ENCODE measurements around the gene MAML3. TPM values are rescaled to one million over a fixed set of nuclear protein-coding genes. Genes with fewer than 3 reads are reported as not detected.

The MAML3 gene
- total and polyA plus RNA-seq, 7 experiments from 2014 or later, result 0.53 to 9.4 (median 3.3) TPM

GRCh38 chr4:139918591-139918990, 235.4 kb downstream of the MAML3 start:
- Histone ChIP-seq H3K27me3 (ENCODE audit: control insufficient read depth in 2 of 2, insufficient read depth in 2 of 2, low read length in 2 of 2) (no peaks in the 10 kb centered on the region), H3K4me3 (ENCODE audit: low read length) (no peak overlapping the region), H3K36me3 (ENCODE audit: control insufficient read depth in 2 of 3, insufficient read depth in 3 of 3, low read length in 3 of 3) (no peaks in the 10 kb centered on the region), H3K4me1 (ENCODE audit: control insufficient read depth in 2 of 2, insufficient read depth in 2 of 2, low read length in 2 of 2) (no peaks in the 10 kb centered on the region), H3K27ac (ENCODE audit: low read depth, low read length) (no peak overlapping the region), H3K9me3 (ENCODE audit: control insufficient read depth in 2 of 3, low read length in 3 of 3) (no peaks in the 10 kb centered on the region)
- ATAC-seq (no peak), DNase-seq (no peak)
- Mint-ChIP-seq H3K27ac (peak overlapping the region in 1 of 9 donors; percentile 9), H3K9me3 (no peaks in the 10 kb centered on the region), H3K36me3 (no peaks in the 10 kb centered on the region), H3K4me3 (no peak overlapping the region), H3K4me1 (peaks cover 0 to 5% (median 0%) of the 10 kb centered on the region in 7 donors), H3K27me3 (peaks cover 0 to 34% (median 0%) of the 10 kb centered on the region in 5 donors)
- CTCF ChIA-PET, result no interaction called here
- POLR2A ChIA-PET, result no interaction called here
- intact Hi-C loops (cut with micrococcal nuclease), result no loop called here

- H3K9me3 ChIP-seq (ENCODE audit: control insufficient read depth in 2 of 3, low read length in 3 of 3), result no peaks in the 10 kb centered on the region
- ATAC-seq, result no peak
- no peak for DNase-seq
- H3K36me3 ChIP-seq (ENCODE audit: control insufficient read depth in 2 of 3, insufficient read depth in 3 of 3, low read length in 3 of 3), result no peaks in the 10 kb centered on the region
- intact Hi-C loops (cut with micrococcal nuclease), result no loop called here
- no peaks in the 10 kb centered on the region for H3K27me3 ChIP-seq (ENCODE audit: control insufficient read depth in 2 of 2, insufficient read depth in 2 of 2, low read length in 2 of 2)
- Mint-ChIP-seq H3K4me3 (no peak overlapping the region), H3K36me3 (no peaks in the 10 kb centered on the region), H3K9me3 (no peaks in the 10 kb centered on the region), H3K27me3 (peaks cover 0 to 38% (median 0%) of the 10 kb centered on the region in 5 donors), H3K4me1 (peaks cover 0 to 5% (median 0%) of the 10 kb centered on the region in 7 donors), H3K27ac (no peak overlapping the region)
- CTCF ChIA-PET, result no interaction called here
- no peak overlapping the region for H3K4me3 ChIP-seq (ENCODE audit: low read length)
- POLR2A ChIA-PET, result no interaction called here
- H3K4me1 ChIP-seq (ENCODE audit: control insufficient read depth in 2 of 2, insufficient read depth in 2 of 2, low read length in 2 of 2), result no peaks in the 10 kb centered on the region
- H3K27ac ChIP-seq (ENCODE audit: low read depth, low read length), result no peak overlapping the region
Measured at GRCh38 chr4:139917896-139918295, 236.1 kb downstream of the MAML3 start.

- intact Hi-C loops (cut with micrococcal nuclease), result no loop called here
- ATAC-seq (no peak), DNase-seq (no peak)
- CTCF ChIA-PET, result no interaction called here
- H3K4me3 ChIP-seq (ENCODE audit: low read length), result no peak overlapping the region
- H3K36me3 Mint-ChIP-seq, result peaks cover 0 to 5% (median 0%) of the 10 kb centered on the region in 5 donors
- no peak overlapping the region for H3K4me3 Mint-ChIP-seq
- H3K27me3 Mint-ChIP-seq, result peaks cover 0 to 37% (median 0%) of the 10 kb centered on the region in 5 donors
- H3K4me1 Mint-ChIP-seq, result no peaks in the 10 kb centered on the region
- no peaks in the 10 kb centered on the region for H3K9me3 ChIP-seq (ENCODE audit: control insufficient read depth in 2 of 3, low read length in 3 of 3)
- no peaks in the 10 kb centered on the region for H3K36me3 ChIP-seq (ENCODE audit: control insufficient read depth in 2 of 3, insufficient read depth in 3 of 3, low read length in 3 of 3)
- no peaks in the 10 kb centered on the region for H3K27me3 ChIP-seq (ENCODE audit: control insufficient read depth in 2 of 2, insufficient read depth in 2 of 2, low read length in 2 of 2)
- POLR2A ChIA-PET, result no interaction called here
- no peaks in the 10 kb centered on the region for H3K9me3 Mint-ChIP-seq
- H3K27ac Mint-ChIP-seq, result no peak overlapping the region
- no peak overlapping the region for H3K27ac ChIP-seq (ENCODE audit: low read depth, low read length)
- no peaks in the 10 kb centered on the region for H3K4me1 ChIP-seq (ENCODE audit: control insufficient read depth in 2 of 2, insufficient read depth in 2 of 2, low read length in 2 of 2)
Measured at GRCh38 chr4:139916041-139916440, 237.9 kb downstream of the MAML3 start.

- POLR2A ChIA-PET, result no interaction called here
- Mint-ChIP-seq H3K27me3 (peaks cover 0 to 35% (median 0%) of the 10 kb centered on the region in 5 donors), H3K27ac (no peak overlapping the region), H3K9me3 (no peaks in the 10 kb centered on the region), H3K4me3 (no peak overlapping the region), H3K4me1 (peaks cover 0 to 1% (median 0%) of the 10 kb centered on the region in 7 donors), H3K36me3 (peaks cover 0 to 5% (median 0%) of the 10 kb centered on the region in 5 donors)
- Histone ChIP-seq H3K27me3 (ENCODE audit: control insufficient read depth in 2 of 2, insufficient read depth in 2 of 2, low read length in 2 of 2) (no peaks in the 10 kb centered on the region), H3K36me3 (ENCODE audit: control insufficient read depth in 2 of 3, insufficient read depth in 3 of 3, low read length in 3 of 3) (no peaks in the 10 kb centered on the region), H3K4me3 (ENCODE audit: low read length) (no peak overlapping the region), H3K27ac (ENCODE audit: low read depth, low read length) (no peak overlapping the region), H3K4me1 (ENCODE audit: control insufficient read depth in 2 of 2, insufficient read depth in 2 of 2, low read length in 2 of 2) (no peaks in the 10 kb centered on the region), H3K9me3 (ENCODE audit: control insufficient read depth in 2 of 3, low read length in 3 of 3) (no peaks in the 10 kb centered on the region)
- CTCF ChIA-PET, result no interaction called here
- ATAC-seq (no peak), DNase-seq (no peak)
- intact Hi-C loops (cut with micrococcal nuclease), result no loop called here
Measured at GRCh38 chr4:139915037-139915436, 238.9 kb downstream of the MAML3 start.

GRCh38 chr4:139913995-139914598, 239.9 kb downstream of the MAML3 start:
- intact Hi-C loops (cut with micrococcal nuclease), result no loop called here
- Histone ChIP-seq H3K27ac (ENCODE audit: low read depth, low read length) (no peak overlapping the region), H3K9me3 (ENCODE audit: control insufficient read depth in 2 of 3, low read length in 3 of 3) (no peaks in the 10 kb centered on the region), H3K27me3 (ENCODE audit: control insufficient read depth in 2 of 2, insufficient read depth in 2 of 2, low read length in 2 of 2) (no peaks in the 10 kb centered on the region), H3K36me3 (ENCODE audit: control insufficient read depth in 2 of 3, insufficient read depth in 3 of 3, low read length in 3 of 3) (no peaks in the 10 kb centered on the region), H3K4me1 (ENCODE audit: control insufficient read depth in 2 of 2, insufficient read depth in 2 of 2, low read length in 2 of 2) (no peaks in the 10 kb centered on the region), H3K4me3 (ENCODE audit: low read length) (no peak overlapping the region)
- DNase-seq, result no peak
- Mint-ChIP-seq H3K27me3 (peaks cover 0 to 30% (median 0%) of the 10 kb centered on the region in 5 donors), H3K27ac (no peak overlapping the region), H3K36me3 (peaks cover 0 to 5% (median 0%) of the 10 kb centered on the region in 5 donors), H3K4me1 (peaks cover 0 to 1% (median 0%) of the 10 kb centered on the region in 7 donors), H3K4me3 (no peak overlapping the region), H3K9me3 (no peaks in the 10 kb centered on the region)
- ChIA-PET CTCF (no interaction called here), POLR2A (no interaction called here)
- ATAC-seq, result no peak

- H3K36me3 ChIP-seq (ENCODE audit: control insufficient read depth in 2 of 3, insufficient read depth in 3 of 3, low read length in 3 of 3), result no peaks in the 10 kb centered on the region
- H3K4me1 ChIP-seq (ENCODE audit: control insufficient read depth in 2 of 2, insufficient read depth in 2 of 2, low read length in 2 of 2), result no peaks in the 10 kb centered on the region
- intact Hi-C loops (cut with micrococcal nuclease), result no loop called here
- POLR2A ChIA-PET, result no interaction called here
- H3K27ac ChIP-seq (ENCODE audit: low read depth, low read length), result no peak overlapping the region
- no peaks in the 10 kb centered on the region for H3K27me3 ChIP-seq (ENCODE audit: control insufficient read depth in 2 of 2, insufficient read depth in 2 of 2, low read length in 2 of 2)
- CTCF ChIA-PET, result no interaction called here
- H3K9me3 Mint-ChIP-seq, result no peaks in the 10 kb centered on the region
- no peaks in the 10 kb centered on the region for H3K9me3 ChIP-seq (ENCODE audit: control insufficient read depth in 2 of 3, low read length in 3 of 3)
- peaks cover 0 to 26% (median 0%) of the 10 kb centered on the region in 5 donors for H3K27me3 Mint-ChIP-seq
- ATAC-seq (no peak), DNase-seq (no peak)
- H3K27ac Mint-ChIP-seq, result no peak overlapping the region
- H3K4me3 Mint-ChIP-seq, result no peak overlapping the region
- H3K4me3 ChIP-seq (ENCODE audit: low read length), result no peak overlapping the region
- H3K36me3 Mint-ChIP-seq, result peaks cover 0 to 5% (median 0%) of the 10 kb centered on the region in 5 donors
- peaks cover 0 to 1% (median 0%) of the 10 kb centered on the region in 7 donors for H3K4me1 Mint-ChIP-seq
Measured at GRCh38 chr4:139913398-139913990, 240.5 kb downstream of the MAML3 start.

GRCh38 chr4:139912445-139912844, 241.5 kb downstream of the MAML3 start:
- no peak overlapping the region for H3K4me3 Mint-ChIP-seq
- no peaks in the 10 kb centered on the region for H3K9me3 Mint-ChIP-seq
- H3K27ac ChIP-seq (ENCODE audit: low read depth, low read length), result no peak overlapping the region
- no peaks in the 10 kb centered on the region for H3K9me3 ChIP-seq (ENCODE audit: control insufficient read depth in 2 of 3, low read length in 3 of 3)
- H3K27me3 ChIP-seq (ENCODE audit: control insufficient read depth in 2 of 2, insufficient read depth in 2 of 2, low read length in 2 of 2), result no peaks in the 10 kb centered on the region
- no peak overlapping the region for H3K27ac Mint-ChIP-seq
- no peaks in the 10 kb centered on the region for H3K36me3 ChIP-seq (ENCODE audit: control insufficient read depth in 2 of 3, insufficient read depth in 3 of 3, low read length in 3 of 3)
- ChIA-PET CTCF (no interaction called here), POLR2A (no interaction called here)
- H3K4me3 ChIP-seq (ENCODE audit: low read length), result no peak overlapping the region
- H3K4me1 ChIP-seq (ENCODE audit: control insufficient read depth in 2 of 2, insufficient read depth in 2 of 2, low read length in 2 of 2), result no peaks in the 10 kb centered on the region
- DNase-seq (no peak), ATAC-seq (no peak)
- intact Hi-C loops (cut with micrococcal nuclease), result no loop called here
- peaks cover 0 to 5% (median 0%) of the 10 kb centered on the region in 5 donors for H3K36me3 Mint-ChIP-seq
- H3K27me3 Mint-ChIP-seq, result peaks cover 0 to 22% (median 0%) of the 10 kb centered on the region in 5 donors
- H3K4me1 Mint-ChIP-seq, result peaks cover 0 to 1% (median 0%) of the 10 kb centered on the region in 7 donors

Measured in naive thymus-derived CD4-positive, alpha-beta T cell (primary cell).